HG03060 (cell line): ENCODE data around the gene ZNF714.
"Not testable (repeated sequence)": the region's sequence is repeated elsewhere in the genome, so short reads cannot be mapped to it uniquely, and the experiment has no call there.

Experiments
- ATAC-seq: cut with Tn5 transposase; IDR thresholded peaks from one replicate; pipeline ENCODE4 v1.9.1; 2021; ENCODE audit warnings: low read depth, moderate number of reproducible peaks; ENCODE audit not compliant: unreplicated experiment

Gene ZNF714

DNA sequence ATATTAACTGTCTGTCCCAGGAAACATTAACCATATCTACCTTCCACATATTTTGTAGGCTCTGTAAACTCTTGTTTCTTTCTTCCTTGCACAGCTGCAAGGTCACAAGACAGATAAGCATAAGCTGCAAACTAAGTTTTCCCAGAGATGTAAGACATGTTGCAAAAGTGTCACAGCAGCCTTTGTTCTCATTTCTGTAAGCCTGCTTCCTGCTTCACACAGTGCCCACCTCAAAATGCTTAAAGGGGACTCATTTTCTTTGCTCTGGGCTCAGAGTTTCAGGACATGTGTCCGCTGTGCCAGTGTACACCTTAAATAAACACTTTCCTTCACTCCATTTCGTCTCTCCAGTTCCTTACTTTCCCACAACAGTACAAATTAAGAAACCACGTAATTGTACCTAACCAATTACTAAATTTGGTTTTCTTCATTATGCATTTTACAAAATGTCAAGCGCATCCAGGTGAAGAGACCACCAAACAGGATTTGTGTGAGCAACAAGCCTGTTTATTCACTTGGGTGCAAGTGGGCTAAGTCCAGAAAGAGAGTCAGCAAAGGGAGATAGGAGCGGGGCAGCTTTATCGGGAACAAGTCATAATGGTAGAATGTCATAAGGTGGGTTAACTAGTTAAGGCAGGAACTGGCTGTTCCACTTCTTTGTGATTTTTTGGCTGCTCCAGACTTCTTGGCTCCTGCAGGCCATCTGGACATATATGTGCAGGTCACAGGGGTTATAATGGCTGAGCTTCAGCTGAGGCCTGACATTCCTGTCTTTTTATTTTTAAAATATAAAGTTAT is 47.1 kb downstream of the ZNF714 start:
- no peak for ATAC-seq

DNA sequence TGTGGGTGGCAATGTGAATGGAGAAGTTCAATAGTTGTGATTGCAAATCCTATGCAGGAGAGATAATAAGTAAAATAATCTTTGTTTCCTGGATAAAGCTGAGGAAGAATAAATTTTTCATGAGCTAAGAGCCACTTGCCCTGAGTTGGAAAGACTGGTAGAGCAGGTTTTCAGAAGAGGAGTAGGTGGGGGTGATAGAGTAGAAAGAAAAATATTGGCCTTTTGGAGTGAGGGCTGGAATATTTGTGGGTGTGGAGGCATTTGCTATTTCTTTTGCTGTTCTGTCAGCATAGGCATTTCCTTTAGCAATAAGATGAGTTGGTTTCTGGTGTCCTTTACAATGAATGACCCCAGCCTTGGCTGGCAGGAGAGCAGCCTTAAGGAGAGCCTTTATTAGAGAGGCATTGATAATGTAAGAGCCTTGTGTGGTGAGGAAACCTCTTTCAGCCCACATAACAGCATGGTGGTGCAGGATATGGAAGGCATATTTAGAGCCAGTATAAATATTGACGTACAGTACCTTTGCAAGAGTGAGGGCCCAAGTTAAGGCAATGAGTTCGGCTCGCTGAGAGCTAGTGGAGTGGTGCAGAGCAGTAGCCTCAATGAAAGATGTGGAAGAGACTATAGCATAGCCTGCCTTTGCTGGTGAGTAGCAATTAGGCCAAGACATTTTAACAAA is 48.2 kb downstream of the ZNF714 start:
- ATAC-seq = no peak

DNA sequence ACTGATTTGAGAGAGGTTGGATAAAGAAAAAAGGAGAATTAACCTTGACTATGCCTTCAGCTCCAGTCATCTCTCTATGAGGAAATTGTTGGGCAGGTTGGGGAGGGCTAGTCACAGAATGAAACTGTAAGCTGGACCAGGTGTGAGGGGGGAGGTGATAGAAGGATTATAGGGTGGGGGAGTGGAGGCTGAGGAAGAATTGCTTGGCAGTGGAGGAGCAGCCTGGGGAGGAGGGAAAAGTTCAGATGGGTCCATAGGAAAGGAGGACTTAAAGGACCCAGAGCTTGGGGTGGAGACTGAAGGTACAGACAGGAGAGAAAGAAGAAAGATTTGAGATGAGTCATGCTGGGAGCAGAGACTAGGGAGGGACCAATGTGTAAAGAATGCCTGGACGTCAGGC is 51.6 kb downstream of the ZNF714 start:
- ATAC-seq = no peak

DNA sequence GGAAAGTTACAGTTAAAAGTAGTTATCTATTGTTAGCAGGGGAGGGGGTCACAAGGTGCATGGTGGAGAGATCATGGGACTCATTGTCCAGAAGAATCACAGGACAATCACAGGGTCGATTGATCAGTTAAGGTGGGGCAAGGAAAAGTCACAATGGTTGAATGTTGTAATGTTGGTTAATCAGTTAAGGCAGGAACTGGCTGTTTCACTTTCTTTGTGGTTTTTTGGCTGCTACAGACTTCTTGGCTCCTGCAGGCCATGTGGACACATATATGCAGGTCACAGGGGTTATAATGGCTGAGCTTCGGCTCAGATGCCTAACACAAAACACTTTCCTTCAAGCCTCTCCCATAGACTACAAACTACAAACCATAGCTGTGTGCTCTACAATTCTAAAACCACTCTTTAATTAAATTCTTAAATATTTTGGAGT is 52.9 kb downstream of the ZNF714 start:
- ATAC-seq = no peak

DNA sequence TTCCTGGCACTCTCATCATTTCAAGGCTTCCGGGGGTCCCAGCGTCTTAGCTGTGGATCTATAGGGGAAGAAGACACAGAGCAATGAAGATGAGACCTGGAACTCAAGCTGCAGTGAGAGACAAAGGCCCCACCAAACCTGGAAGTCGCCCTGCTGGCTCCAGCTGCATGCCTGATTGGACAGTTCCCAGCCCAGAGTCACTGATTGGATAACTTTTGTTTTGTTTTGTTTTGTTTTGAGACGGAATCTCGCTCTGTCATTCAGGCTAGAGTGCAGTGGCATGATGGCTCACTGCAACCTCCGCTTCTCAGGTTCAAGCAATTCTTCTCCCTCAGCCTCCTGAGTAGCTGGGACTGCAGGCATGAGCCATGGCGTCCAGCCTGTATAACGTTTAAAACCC is 53.4 kb downstream of the ZNF714 start:
- no peak for ATAC-seq

GRCh38 chr19:21138130-21138529 is 56.1 kb downstream of the ZNF714 start:
- ATAC-seq = no peak

- ATAC-seq = not testable (repeated sequence)
Measured at GRCh38 chr19:21141006-21141405, 59.0 kb downstream of the ZNF714 start.

DNA sequence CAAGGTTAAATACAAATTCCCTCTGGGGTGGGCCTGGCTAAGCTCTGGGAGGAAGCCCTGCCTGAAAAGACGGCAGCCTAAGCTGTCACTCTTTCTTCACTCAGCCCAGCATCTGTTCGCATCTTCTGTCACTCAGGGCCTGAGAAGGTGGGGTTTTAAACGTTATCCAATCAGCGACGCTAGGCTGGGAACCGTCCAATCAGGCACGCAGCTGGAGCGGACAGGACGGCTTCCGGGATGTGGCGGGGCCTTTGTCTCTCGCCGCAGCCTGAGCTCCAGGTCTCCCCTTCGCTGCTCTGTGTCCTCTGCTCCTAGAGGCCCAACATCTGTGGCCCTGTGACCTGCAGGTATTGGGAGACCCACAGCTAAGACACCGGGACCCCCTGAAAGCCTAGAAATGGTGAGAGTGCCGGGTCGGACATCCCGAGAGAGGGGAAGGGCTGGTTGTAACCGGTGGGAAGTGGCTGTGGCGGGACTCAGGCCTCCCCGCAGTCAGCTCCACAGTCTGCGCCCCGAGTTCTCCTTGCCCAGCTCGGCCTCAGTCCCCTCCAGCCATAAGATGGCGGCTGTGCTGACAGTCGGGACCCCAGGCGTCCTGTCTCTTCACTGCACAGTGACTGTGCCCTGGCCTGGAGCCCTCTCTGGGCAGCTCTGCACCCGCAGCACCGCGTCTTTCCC is 59.9 kb downstream of the ZNF714 start, which contains the start of gene ZNF431:
Gene ZNF431 (plus strand): TSS at position 254 of the 678 bp plus-strand sequence. CDS start 144 bp downstream, at position 398.
- ATAC-seq = no peak

DNA sequence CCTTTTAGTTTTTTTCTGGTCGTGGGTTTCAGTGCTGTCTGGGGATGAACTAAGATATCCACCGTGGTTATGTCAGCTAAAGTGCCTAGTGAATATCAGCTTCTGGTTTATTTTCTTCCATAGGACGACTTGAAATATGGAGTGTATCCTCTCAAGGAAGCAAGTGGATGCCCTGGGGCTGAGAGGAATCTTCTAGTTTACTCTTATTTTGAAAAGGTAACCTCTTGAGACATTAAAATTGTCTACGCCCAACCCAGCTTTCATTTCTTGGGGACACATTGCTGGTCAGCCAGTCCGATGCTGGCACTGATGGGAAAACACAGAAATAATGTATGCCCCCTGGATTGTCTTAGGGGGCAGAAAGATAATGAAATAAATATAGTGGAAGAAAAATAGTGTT is 61.4 kb downstream of the ZNF714 start:
- no peak for ATAC-seq

GRCh38 chr19:21143854-21144253 is 61.9 kb downstream of the ZNF714 start:
- ATAC-seq = no peak

GRCh38 chr19:21147540-21147939 is 65.5 kb downstream of the ZNF714 start:
- ATAC-seq = no peak

GRCh38 chr19:21148681-21149080 is 66.7 kb downstream of the ZNF714 start:
- ATAC-seq = no peak

DNA sequence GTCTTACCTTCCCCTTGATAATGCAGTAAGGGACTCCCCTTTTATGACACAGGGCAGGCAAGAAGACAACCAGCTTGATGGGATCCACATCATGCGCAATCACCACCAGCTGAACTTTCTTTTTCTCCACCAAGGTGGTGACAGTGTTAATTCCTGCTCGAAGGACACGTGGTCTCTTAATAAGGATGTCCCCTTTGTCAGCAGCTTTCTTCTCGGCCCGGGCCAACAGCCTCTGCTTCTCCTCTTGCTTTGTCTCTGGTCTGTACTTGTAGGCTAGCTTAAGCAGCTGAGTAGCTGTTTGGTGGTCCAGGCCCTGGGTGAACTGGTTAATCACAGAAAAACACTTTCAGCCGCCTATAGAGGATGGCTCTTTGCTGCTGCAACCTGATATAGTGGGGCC is 67.9 kb downstream of the ZNF714 start:
- no peak for ATAC-seq

DNA sequence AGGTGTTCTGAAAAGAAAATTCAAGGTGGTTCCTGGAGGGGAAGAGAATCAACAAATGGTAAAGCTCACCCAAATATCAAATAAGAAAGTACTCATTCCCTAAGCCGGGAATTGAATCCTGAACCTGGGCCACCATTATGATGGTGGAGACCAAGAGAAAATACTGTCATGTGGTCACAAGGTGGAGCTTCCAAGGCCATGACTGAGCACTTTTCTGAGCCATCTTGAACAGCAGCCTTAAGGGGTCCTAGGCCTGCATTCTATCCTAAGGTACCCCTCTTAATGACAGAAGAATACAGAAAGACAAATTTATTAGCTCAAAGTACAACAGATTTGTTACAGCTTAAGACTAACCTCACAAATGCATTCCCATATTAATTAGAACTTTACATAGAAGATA is 69.5 kb downstream of the ZNF714 start:
- ATAC-seq = no peak

DNA sequence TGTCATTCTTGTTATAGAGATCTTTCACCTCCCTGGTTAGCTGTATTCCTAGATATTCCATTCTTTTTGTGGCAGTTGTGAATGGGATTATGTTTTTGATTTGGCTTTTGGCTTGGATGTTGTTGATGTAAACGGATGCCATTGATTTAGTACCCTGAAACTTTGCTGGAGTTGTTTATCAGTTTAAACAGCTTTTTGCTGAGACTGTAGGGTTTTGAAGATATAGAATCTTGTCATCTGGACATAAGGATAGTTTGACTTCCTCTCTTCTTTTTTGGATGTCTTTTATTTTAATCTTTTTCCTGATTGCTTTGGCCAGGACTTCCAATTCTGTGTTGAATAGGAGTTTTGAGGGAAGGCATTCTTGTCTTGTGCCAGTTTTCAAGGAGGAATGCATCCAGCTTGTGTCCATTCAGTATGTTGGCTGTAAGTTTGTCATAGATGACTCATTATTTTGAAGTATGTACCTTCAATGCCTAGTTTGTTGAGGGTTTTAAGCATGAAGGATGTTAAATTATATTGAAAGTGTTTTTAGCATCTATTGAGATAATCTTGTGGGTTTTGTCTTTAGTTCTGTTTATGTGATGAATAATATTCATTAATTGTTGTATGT is 76.6 kb downstream of the ZNF714 start:
- no peak for ATAC-seq

GRCh38 chr19:21164541-21164940 is 82.5 kb downstream of the ZNF714 start:
- no peak for ATAC-seq

- ATAC-seq = no peak
Measured at GRCh38 chr19:21166436-21166835, 84.4 kb downstream of the ZNF714 start.
